GM19025 (cell line): ENCODE results near the gene NR3C2.
"Not testable (repeated sequence)": the region's sequence is repeated elsewhere in the genome, so short reads cannot be mapped to it uniquely, and the experiment has no call there.

ENCODE experiments used
- ATAC-seq: cut with Tn5 transposase; IDR thresholded peaks from one replicate; pipeline ENCODE4 v1.9.1; 2021; ENCODE audit warnings: mild to moderate bottlenecking, low read depth, moderate library complexity; ENCODE audit not compliant: unreplicated experiment

The NR3C2 gene

DNA sequence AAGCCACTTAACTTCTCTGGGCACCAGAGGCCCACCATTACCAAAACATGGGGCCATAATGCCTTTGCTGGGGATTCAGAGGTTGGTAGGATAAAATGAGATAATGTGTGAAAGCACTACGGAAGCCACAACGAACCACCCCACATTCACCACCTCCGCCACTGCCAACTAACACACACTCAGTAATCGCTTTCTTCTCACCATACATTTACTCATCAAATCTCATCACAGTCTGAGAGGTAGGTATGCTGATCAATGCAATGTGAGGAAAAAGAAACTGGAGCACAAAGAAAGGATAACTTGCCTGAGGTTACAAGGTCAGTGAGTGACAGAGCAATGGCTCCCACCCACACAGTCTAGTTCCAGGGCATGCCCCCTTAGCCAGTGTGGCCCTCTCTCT is 257.3 kb downstream of the NR3C2 start:
- no peak for ATAC-seq

DNA sequence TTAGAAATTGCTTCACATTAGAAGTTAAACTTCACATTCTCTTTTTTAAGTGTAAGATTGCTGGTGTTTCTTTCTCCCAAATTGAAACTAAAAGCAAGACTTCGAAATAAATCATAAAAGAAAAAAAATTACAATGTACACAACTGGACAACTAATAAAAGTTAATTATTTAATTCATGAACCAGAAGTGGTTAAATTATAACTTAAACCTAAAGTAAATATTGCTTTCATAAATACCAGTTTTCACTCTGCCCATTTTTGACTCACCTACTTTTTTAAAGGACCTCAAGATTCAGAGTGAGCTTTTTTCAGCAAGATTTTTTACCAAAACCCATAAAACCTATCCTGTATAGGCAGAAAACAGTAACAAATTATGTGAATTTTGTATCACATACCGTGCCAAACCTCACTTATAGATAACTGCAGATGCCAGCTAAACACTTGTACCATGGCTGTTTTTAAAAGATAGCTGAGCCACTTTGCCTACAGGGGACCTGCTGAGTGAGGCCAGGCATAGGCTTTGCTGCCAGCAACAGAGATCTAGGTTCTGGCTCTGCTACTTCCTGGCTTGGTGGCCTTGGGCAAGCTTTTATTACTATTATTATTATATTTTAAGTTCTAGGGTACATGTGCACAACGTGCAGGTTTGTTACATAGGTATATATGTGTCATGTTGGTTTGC is 259.8 kb downstream of the NR3C2 start:
- ATAC-seq: no peak

DNA sequence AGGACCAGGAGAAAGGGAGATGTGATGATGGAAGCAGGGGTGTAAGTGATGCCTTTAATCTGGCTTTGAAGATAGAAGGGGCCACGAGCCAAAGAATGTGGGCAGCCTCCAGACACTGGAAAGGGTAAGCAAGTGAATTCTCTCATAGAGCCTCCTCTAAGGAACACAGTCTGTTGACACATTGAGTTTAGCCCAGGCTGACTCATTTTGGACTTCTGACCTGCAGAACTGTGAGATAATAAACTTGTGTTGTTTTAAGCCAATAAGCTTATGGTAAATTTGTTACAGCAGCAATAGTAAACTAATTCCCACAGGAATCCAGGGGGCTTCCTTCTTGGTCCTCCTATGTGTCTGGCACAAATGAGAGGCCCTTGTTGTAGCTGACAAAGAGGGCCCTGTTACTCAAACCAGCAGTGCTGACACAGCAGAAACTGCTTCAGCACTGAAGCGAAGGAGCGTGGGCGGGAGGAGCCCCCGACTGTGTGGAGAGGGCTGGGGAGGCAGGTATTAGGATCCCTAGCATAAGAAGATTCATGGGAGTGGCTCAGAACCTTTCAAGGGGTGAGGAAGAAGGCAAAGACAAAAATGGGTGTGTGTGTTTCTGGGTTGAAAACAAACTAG is 268.7 kb downstream of the NR3C2 start:
- no peak for ATAC-seq

DNA sequence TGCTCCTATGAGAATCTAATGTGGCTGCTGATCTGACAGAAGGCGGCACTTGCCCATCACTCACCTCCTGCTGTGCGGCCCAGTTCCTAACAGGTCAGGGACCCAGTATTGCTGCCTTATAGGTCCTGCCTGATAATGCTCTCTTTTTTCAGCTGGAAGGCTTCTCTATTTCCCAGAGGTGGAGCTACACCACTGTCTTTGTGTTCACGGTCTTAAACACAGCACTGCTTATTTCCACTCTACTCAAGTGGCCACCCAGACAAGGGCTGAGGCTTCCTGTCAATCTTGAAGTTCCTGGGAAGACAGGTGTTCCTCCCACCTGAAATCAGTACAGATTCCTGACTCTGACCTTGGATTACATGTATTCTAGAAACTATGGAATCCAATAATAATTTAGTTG is 270.6 kb downstream of the NR3C2 start:
- no peak for ATAC-seq

DNA sequence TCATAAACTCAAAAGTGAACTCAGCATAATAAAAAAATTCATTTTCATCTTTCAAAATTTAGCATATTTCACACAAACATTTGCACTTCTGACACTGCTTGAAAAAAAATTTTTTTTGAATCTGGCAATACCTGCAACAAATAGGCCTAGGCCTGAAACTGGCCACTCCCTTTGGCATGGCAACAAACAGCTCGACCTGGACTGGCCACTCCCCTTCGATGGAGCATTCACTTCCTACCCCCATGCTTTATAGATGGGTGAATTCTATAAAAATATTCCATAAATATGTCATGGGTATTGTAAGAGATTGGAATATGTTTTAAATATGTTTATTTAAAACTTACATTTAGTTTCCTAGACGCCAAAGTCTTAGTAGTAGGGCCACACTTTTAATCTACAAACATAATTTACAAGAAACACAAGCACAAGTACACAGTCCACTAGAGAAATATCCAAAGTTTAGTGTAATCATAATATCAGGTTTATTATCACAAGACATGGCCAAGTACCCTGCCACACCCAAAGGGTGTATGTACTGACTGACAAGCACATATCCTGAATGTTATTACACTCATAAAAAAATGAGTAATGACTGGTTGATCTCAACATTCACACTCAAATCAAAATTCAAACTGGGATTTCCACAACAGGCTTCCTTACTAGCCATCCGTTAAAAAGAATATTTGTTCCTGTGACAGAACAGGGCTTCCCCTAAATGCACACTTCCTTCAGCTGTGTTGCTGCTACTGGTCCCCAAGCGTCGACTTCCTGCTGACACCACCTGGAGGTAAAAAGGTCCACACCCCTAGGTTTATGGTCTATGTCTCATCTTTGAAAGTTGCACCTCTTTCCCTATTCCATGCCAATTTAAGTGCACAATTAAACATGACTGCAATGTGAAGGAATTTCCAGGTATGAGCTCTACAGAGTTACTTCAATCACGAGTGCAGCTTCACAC is 271.5 kb downstream of the NR3C2 start:
- no peak for ATAC-seq

DNA sequence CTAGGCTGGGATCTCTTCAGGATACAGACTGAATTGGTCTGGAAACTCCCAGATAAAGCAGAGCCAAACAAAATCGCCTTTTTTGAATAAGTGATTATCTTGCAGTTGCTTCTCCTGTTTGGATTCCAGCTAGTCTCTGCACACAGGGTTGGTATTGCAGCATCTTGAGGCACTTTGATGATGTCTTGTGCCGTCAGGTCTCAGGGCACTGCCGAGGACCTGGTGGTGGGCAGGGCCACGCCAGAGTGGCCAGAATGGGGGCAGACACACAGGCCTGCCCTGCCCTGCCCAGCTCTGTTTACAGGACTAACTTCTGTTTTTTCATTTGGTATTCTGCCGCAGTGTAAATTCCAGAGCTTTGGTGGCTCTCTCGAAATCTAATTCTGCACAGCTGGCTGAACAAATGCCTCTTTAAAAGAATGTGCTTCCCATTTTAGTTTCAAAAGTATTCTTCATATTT is 276.1 kb downstream of the NR3C2 start:
- ATAC-seq: no peak

DNA sequence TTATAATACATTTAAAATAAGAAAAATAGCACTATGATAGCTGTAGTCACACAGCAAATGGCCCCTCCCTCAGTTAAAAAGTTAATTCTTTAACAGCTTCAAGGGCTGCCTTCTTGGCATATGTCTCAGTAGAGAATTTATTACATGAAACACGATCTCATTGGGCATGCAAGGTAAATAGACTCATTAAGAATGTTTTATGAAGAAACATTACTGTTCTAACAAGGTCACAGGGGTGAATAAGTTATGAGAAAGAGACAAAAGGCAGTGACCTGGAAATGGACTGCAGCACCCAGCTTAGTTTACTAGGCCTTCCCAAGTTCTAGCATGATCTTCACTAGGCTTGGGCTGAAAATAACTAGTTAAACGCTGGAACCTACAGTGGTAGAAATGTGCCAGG is 277.7 kb downstream of the NR3C2 start:
- no peak for ATAC-seq

DNA sequence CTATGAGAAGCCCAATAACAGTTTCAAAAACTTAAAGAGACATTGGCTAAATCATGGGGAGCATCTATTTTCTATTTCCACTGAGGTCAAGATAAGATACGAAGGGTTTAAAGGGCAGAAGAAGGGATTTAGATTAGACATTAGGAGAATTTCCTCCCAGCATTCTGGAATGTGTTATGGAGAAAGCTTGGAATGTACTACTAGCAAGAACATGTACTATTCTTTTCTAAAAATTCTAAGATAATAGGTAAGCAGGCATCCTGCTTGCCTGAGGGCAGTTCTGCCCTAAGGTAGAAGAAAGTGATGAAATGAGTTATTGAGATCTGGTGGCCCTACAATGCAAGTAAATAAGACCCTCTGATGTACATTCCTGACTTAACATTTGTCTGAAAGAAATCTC is 279.2 kb downstream of the NR3C2 start:
- ATAC-seq: no peak

DNA sequence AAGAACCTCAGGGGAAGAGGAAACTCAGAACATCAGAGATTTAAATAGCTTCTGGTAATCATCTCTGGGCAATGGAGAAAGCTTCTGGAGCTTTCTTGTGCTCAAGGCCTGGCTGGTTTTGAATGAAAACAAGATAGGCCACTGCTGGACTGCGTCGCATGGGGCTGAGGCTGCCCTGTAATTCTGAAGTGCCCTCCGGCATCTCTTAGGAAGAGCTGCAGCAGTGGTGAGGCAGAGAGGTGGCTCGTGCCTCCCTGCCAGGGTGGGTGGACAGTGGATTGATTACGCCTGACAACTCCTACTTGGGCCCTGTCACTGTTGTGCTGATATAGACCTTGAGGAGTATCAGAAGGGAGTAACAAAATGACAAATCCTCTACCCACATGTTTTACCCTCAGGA is 279.7 kb downstream of the NR3C2 start:
- ATAC-seq: no peak

DNA sequence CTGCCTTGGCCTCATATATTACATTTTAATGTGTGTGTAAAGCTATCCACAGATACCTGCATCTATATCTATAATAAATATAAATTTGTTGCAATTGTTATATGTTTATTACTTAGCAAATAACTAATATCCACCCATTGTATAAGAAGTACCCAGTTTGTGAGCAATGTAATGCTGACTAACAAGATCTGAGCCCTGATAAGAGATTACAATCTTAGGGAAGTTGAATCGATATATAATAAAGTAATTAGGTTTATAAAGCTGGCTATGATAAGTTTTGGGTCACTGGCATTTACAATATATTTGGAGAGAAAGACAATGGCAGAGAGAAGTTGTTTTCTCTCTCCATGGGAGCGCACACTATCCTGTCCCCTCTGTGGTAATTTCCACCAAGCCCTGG is 280.6 kb downstream of the NR3C2 start:
- ATAC-seq: no peak

DNA sequence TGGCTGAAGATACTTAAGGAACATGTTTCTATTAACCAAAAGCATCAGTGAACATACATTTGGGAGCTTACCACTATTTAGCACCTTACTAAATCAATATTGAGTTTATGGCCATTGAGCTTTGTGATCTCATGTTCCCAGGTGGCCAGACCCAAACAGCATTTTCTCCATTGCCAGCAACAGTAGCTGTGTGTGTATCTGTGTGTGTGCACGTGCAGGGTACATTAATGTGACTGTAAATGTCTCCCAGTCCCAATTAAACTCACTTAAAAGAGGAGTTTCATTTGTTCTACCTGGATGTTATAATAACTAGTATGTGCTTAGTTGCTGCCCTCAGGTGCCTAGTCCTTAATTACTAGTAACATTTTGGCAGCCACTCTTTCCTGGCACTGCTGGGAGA is 282.4 kb downstream of the NR3C2 start:
- no peak for ATAC-seq

DNA sequence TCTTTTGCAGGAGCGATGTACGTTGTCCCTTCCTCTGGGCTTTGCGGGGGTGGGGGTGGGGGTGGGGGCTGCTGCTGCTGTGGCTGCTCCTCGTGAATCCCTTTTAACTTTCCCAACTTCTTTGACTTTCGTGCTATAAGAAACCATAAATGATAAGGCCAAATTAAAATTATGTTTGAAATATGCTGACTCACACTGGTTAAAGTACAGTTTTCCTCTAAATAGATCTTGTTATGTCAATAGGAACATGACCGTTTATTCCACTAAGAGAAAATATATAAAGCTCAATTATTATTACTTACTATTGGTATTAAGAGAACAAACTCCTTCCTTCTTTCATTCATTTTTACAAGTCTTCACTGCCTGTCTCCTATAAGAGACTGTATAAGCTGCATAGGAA is 287.4 kb downstream of the NR3C2 start:
- ATAC-seq: no peak

DNA sequence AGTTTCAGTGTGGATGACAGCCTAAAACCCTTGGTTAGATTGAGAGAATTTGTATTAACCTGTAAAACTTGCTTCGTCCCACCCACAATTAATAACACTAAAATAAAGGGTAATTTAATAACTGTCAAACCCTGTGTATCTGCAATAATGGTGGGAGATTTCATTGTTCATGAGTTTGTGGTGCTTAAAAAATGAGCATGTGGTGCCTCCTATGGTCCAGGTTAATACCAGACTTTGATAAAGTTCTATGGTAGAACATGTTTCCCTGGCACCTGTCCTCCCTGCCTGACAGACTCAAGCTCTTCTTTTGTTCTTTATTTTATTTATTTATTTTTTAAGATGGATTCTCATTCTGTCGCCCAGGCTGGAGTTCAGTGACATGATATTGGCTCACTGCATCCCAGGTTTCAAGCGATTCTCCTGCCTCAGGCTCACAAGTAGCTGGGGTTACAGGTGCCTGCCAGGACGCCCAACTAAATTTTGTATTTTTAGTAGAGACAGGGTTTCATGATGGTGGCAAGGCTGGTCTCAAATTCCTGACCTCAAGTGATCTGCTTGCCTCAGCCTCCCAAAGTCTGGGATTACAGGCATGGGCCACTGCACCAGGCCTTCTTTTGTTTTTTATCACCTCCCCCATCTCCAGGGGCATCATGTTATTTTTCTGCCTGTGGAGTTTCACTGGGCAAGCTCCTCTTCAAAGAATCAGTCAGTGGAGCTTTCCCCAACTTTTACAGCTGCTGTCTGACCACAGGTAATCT is 289.2 kb downstream of the NR3C2 start:
- ATAC-seq: no peak

DNA sequence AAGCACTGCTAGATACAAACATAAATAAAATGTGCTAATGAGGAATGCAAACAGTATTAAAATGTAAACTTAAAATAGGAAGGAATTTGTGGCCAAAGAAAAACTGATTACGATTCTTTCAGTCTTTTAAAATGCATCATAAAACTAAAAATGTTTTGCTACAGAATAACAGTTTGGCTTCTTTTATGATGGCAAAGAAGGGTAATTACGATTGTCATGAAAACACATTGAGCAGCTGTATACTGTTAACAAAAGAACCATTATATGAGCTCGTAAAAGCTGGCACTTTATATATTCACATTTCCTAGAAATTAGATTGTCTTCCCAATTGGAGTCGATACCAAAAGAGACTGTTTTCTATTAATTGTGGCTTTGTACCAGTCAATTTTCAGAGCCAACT is 290.4 kb downstream of the NR3C2 start:
- no peak for ATAC-seq

DNA sequence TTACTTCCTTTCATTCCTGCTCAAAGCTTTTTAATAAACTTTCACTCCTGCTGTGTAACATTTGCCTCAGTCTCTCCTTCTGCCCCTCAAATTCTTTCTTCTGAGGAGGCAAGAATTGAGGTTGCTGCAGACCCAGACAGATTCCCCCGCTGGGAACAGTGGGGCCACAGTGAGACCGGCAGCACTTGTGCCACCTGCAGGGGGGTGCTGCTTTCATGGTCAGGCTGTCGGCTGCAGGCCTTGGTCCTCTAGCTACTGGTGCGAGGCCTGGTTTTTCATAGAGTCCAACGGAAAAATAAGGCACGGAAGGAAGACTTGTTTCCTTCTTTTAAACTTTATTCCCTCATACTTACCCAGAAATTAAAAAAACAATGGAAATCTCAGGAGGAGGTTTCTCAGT is 296.7 kb downstream of the NR3C2 start:
- no peak for ATAC-seq

DNA sequence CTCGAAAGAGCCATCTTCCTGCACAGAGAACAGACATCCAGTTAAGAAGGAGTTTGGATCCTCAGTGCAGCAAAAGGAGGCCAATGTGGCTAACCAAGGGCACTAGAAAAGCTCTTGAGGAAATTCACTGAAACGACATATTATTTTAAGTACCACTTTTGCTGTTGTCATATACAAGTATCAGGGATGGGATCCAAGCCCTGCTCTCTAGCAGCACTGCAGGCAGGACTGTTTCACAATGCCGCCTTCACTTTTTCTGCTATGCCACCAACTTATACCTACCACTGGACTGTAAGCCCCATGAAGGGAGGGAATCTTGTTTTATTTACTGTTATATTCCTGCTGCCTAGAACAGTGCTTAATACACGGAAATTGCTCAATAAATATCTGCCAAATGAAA is 299.0 kb downstream of the NR3C2 start:
- ATAC-seq: no peak

DNA sequence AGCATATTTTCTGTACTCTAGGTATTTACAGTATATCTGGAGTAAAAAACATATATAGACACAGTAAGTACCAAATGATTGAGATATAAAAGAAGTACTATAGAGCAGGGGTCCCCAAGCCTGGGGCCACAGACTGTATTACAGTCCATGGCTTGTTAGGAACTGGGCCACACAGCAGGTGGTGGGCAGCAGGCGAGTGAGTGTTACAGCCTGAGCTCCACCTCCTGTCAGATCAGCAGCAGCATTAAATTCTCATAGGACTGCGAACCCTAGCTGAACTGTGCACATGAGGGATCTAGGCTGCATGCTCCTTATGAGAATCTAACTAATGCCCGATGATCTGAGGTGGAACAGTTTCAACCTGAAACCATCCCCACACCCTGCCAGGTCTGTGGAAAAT is 300.7 kb downstream of the NR3C2 start:
- no peak for ATAC-seq

DNA sequence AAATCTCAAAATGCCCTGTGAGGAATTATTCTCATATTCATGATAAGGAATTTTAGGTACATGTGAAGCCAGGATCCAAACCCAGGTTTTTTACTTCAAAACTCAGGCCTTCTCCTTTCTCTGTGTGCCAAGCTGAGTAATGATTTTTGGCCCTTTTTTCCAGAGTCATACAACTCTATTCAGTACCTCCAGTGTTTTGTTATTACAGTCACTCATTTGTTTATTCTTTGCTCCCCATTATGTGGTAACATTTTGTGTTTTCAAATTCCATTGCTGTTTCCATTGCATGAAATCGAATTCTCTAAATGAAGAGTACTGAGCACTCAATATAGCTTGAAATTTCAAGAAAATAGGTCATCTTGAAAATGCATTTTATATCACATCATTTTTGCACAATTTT is 315.4 kb downstream of the NR3C2 start:
- ATAC-seq: no peak

DNA sequence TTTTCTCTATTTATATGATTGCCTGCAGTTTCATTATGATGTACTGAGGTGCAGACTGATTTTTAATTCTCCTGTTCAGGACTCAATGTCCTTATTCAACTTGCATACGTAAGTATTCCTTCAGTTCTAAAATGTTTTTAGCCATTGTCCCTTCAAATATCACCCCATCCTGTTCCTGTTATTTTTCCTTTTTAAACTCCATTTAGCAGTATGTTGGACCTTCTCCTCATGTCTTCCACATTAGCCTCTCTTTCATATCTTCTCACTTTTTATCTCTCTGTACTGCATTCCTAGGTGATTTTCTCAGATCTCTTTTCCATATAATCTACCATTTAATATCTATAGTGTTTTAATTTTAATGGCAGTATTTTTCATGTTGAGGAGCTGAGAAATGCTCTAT is 317.7 kb downstream of the NR3C2 start:
- ATAC-seq: no peak

DNA sequence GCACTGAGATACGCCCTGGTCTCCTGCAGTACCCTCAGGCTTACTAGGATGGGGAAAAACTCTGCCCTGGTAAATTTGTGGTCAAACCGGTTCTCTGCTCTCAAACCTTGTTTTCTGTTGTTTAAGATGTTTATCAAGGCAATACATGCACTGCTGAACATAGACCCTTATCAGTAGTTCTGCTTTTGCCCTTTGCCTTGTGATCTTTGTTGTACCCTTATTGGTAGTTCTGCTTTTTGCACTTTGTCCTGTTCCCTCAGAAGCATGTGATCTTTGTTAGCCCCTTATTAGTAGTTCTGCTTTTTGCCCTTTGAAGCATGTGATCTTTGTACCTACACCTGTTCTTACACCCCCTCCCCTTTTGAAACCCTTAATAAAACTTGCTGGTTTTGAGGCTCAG is 319.1 kb downstream of the NR3C2 start:
- not testable (repeated sequence) for ATAC-seq

DNA sequence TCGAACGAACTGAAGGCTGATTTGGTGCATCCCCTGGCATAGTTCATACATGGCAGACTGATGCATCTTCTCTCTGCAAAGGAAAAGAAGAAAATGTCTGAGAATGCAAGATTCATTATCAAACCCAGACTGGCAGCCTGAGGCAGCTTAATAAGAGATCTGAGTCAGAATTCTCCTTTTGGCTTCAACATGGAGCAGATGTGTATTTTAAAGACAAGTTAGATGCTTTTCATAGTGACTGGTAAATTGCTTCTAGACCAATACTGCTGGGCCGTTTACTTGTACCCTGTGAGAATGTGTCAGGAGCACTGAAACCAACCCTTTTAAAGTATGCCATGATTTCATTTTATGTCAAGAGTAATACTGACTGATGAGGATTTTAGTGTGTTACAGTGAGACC is 322.0 kb downstream of the NR3C2 start:
- ATAC-seq: no peak
